ENCODE measurements around the gene GPAT2. TPM values are rescaled to one million over a fixed set of nuclear protein-coding genes. Genes with fewer than 3 reads are reported as not detected.

GPAT2 gene
- total and polyA plus RNA-seq, 2 of the 13 experiments (the other 11 are each of a cell fraction or from before 2014, with no cell fraction given), result not detected

DNA sequence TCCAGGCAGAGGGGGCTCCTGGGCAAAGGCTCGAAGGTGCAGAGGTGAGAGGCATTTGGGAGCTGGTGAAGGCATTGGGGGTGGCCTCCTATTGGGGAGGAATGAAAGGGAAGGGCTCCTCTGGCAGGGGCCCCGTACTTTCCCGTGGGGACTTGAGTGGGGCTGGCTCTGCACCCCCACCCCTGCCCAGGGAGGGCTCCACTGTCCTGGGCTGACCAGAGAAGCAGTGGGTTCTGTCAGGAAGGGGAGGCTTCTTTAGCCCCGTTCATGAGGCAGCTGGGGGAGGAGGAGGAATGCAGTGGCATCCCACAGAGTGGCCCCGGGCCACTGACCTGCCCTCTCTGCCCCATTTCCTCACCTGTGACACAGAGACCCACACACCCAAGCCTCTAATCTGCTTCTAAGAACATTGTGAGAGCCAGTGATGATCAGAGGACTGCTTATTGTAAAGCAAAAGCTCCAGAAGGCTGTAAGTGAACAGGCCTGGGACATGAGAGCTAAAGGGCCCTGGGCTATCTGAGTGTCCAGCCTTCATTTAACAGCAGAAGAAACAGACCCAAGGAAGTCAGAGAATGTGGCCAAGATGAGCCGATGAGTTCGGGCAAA, 38.6 kb upstream of the GPAT2 start:
- no peaks in the 10 kb centered on the region for H3K79me2 ChIP-seq (ENCODE audit: insufficient read depth, low read length)
- no peaks in the 10 kb centered on the region for H4K20me1 ChIP-seq (ENCODE audit: insufficient read depth, low read length)
- H3K9me3 ChIP-seq (ENCODE audit: low read length), result no peaks in the 10 kb centered on the region
- 28% methylated on average over 7 of the region's 7 CpGs for WGBS (ENCODE audit: low lambda C conversion rate)
- POLR2A ChIA-PET, result no interaction called here
- CTCF ChIA-PET (ENCODE audit: low intra/inter-chr PET ratio, low total read pairs), result no interaction called here
- no peak overlapping the region for H2AFZ ChIP-seq (ENCODE audit: low read length)
- no peak overlapping the region for H3K4me3 ChIP-seq (replicated peaks in 1 of 3; ENCODE audit: insufficient read depth in 1 of 3, low read depth in 2 of 3, low read length in 3 of 3)
- FAIRE-seq, result no peak
- no TSS peak for BruUV-seq (replicated peaks)
- TF ChIP-seq ZNF644 (CRISPR knock-in tag; IDR thresholded peaks at IDR 0.05; ENCODE audit: low read depth) (no peak), ZNF891 (CRISPR knock-in tag; IDR thresholded peaks at IDR 0.05) (no peak), WIZ (CRISPR knock-in tag; IDR thresholded peaks at IDR 0.05) (no peak), RFX3 (CRISPR knock-in tag; IDR thresholded peaks at IDR 0.05) (no peak), DNMT1 (CRISPR knock-in tag; IDR thresholded peaks at IDR 0.05) (no peak), GTF2F1 (IDR thresholded peaks at IDR 0.05; ENCODE audit: low read length) (no peak), ZNF576 (CRISPR knock-in tag; IDR thresholded peaks at IDR 0.05) (no peak), TEF (CRISPR knock-in tag; IDR thresholded peaks at IDR 0.05) (no peak), SRF (IDR thresholded peaks at IDR 0.05; ENCODE audit: low read depth, low read length) (no peak), ZSCAN5A (CRISPR knock-in tag; IDR thresholded peaks at IDR 0.05; ENCODE audit: borderline replicate concordance) (no peak), ZNF33A (CRISPR knock-in tag; IDR thresholded peaks at IDR 0.05; ENCODE audit: borderline replicate concordance) (no peak), NFAT5 (CRISPR knock-in tag; IDR thresholded peaks at IDR 0.05) (no peak)
- TF ChIP-seq, protein P1, sequence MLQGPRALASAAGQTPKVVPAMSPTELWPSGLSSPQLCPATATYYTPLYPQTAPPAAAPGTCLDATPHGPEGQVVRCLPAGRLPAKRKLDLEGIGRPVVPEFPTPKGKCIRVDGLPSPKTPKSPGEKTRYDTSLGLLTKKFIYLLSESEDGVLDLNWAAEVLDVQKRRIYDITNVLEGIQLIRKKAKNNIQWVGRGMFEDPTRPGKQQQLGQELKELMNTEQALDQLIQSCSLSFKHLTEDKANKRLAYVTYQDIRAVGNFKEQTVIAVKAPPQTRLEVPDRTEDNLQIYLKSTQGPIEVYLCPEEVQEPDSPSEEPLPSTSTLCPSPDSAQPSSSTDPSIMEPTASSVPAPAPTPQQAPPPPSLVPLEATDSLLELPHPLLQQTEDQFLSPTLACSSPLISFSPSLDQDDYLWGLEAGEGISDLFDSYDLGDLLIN (CRISPR knock-in tag; IDR thresholded peaks at IDR 0.05; ENCODE audit: borderline replicate concordance), result no peak
- intact Hi-C loops (cut with micrococcal nuclease; ENCODE audit: unreplicated experiment) (no loop called here), in situ Hi-C loops (cut with HindIII; ENCODE audit: extremely low pct_ligation_motif_present, low pct_unique_long_range_greater_than_20kb) (loop anchor here (25.0 kb wide), 1 partner anchor 1589 kb away; the partner anchor contains the start of genes ACTR1B and C2orf92)
- H3K9ac ChIP-seq (ENCODE audit: insufficient read depth, low read depth, low read length), result no peak overlapping the region
- no peak overlapping the region for H3K4me2 ChIP-seq (ENCODE audit: low read depth, low read length)
- no peak overlapping the region for H3K27ac ChIP-seq (ENCODE audit: extremely low read length, insufficient read depth, low read length)
- ATAC-seq, result no peak
- no peak for DNase-seq (ENCODE audit: low spot score)
- H3K36me3 ChIP-seq (replicated peaks in 1 of 2; ENCODE audit: control insufficient read depth in 1 of 2, insufficient read depth in 2 of 2, low read length in 2 of 2), result no peaks in the 10 kb centered on the region
- H3K4me1 ChIP-seq (ENCODE audit: insufficient read depth, low read length), result peaks cover 16% of the 10 kb centered on the region
- H3K27me3 ChIP-seq (ENCODE audit: control insufficient read depth in 1 of 2, insufficient read depth in 2 of 2, low read length in 2 of 2), result peaks cover 4 to 10% of the 10 kb centered on the region in 2 experiments; a peak in 3 of 5 replicates

Measured in HepG2 (cell line).